GM23338 (cell line): Measurements from ENCODE around the gene ADGRG4. TPM values are rescaled to one million over a fixed set of nuclear protein-coding genes. Genes with fewer than 3 reads are reported as not detected.
A peak's percentile ranks its signal among the peaks of the same experiment; 100 is the strongest.

Experiments used
- ATAC-seq: fragments of 200-7000 bp; cut with Tn5 transposase; 3 replicates; pipeline ENCODE4 v1.9.1; 2020
- DNase-seq: peaks from one replicate; pipeline ENCODE4 v3.0.0-alpha.2; 2015; ENCODE audit warnings: low spot score
- H2AFZ ChIP-seq: fragments of 200-600 bp; sonication (generic); 2 replicates; pipeline ENCODE4 v1.8.0; 2016; ENCODE audit warnings: antibody characterized with exemption, mild to moderate bottlenecking, moderate library complexity
- H3F3A ChIP-seq: fragments of 200-600 bp; sonication (generic); replicated peaks from 2 replicates; pipeline ENCODE4 v1.8.0; 2017; ENCODE audit warnings: antibody characterized with exemption, mixed run types, low read depth
- H3K27ac ChIP-seq: fragments of 200-600 bp; sonication (generic); 2 replicates; pipeline ENCODE4 v1.6.1; 2016; ENCODE audit warnings: low read depth
- H3K27me3 ChIP-seq: fragments of 200-600 bp; sonication (generic); 2 replicates; pipeline ENCODE4 v1.8.0; 2016; ENCODE audit warnings: mild to moderate bottlenecking, mixed run types, moderate library complexity; ENCODE audit not compliant: insufficient read depth
- H3K36me3 ChIP-seq: fragments of 200-600 bp; sonication (generic); 2 replicates; pipeline ENCODE4 v1.8.0; 2016; ENCODE audit warnings: mild to moderate bottlenecking; ENCODE audit not compliant: insufficient read depth
- H3K4me1 ChIP-seq: fragments of 200-600 bp; sonication (generic); 2 replicates; pipeline ENCODE4 v1.8.0; 2016; ENCODE audit warnings: mild to moderate bottlenecking, moderate library complexity; ENCODE audit not compliant: insufficient read depth
- H3K4me2 ChIP-seq: fragments of 200-600 bp; sonication (generic); 2 replicates; pipeline ENCODE4 v1.7.1; 2017; ENCODE audit warnings: mixed run types
- H3K4me3 ChIP-seq: fragments of 200-600 bp; sonication (generic); 2 replicates; pipeline ENCODE4 v1.6.1; 2016; ENCODE audit warnings: mixed run types
- H3K79me2 ChIP-seq: fragments of 200-600 bp; sonication (generic); replicated peaks from 2 replicates; pipeline ENCODE4 v1.8.0; 2017; ENCODE audit warnings: mild to moderate bottlenecking; ENCODE audit not compliant: insufficient read depth
- H3K9me2 ChIP-seq: fragments of 200-600 bp; sonication (generic); 2 replicates; pipeline ENCODE4 v1.8.0; 2017; ENCODE audit not compliant: insufficient read depth
- H4K20me1 ChIP-seq: fragments of 200-600 bp; sonication (generic); replicated peaks from 2 replicates; pipeline ENCODE4 v1.8.0; 2017; ENCODE audit warnings: mild to moderate bottlenecking; ENCODE audit not compliant: insufficient read depth
- H3K27ac Mint-ChIP-seq: 2 replicates; pipeline ENCODE4 v1.8.0; 2020; ENCODE audit warnings: inconsistent platforms, mild to moderate bottlenecking, moderate library complexity, mixed read lengths
- H3K27me3 Mint-ChIP-seq: 3 replicates; pipeline ENCODE4 v1.8.0; 2022; ENCODE audit warnings: low read depth, mild to moderate bottlenecking, moderate library complexity, mixed read lengths, inconsistent platforms; ENCODE audit not compliant: insufficient read depth, poor library complexity
- H3K36me3 Mint-ChIP-seq: 3 replicates; pipeline ENCODE4 v1.8.0; 2021; ENCODE audit warnings: low read depth, mild to moderate bottlenecking, inconsistent platforms, moderate library complexity, mixed read lengths
- H3K4me1 Mint-ChIP-seq: 3 replicates; pipeline ENCODE4 v1.8.0; 2020; ENCODE audit warnings: mild to moderate bottlenecking, inconsistent platforms, mixed read lengths
- H3K4me3 Mint-ChIP-seq: 3 replicates; pipeline ENCODE4 v1.8.0; 2021; ENCODE audit warnings: moderate library complexity, mild to moderate bottlenecking, inconsistent platforms, mixed read lengths
- H3K9me3 Mint-ChIP-seq: 3 replicates; pipeline ENCODE4 v1.8.0; 2020; ENCODE audit warnings: moderate library complexity, mild to moderate bottlenecking, inconsistent platforms, mixed read lengths
- CREB1 ChIP-seq: fragments of 250-450 bp; sonication (Bioruptor Pico); IDR thresholded peaks from 2 replicates; pipeline ENCODE4 v1.5.0; 2020; ENCODE audit warnings: low read depth, mild to moderate bottlenecking, moderate library complexity
- EZH2 ChIP-seq: fragments of 200-600 bp; sonication (generic); IDR thresholded peaks from one replicate; pipeline ENCODE4 v1.8.0; 2017; ENCODE audit warnings: antibody characterized with exemption, mild to moderate bottlenecking, low read depth; ENCODE audit not compliant: unreplicated experiment
- EZH2phosphoT487 ChIP-seq: fragments of 200-600 bp; sonication (generic); IDR thresholded peaks from one replicate; pipeline ENCODE4 v1.8.1; 2018; ENCODE audit warnings: antibody characterized with exemption; ENCODE audit not compliant: unreplicated experiment
- NANOG ChIP-seq: IDR thresholded peaks from 2 replicates; pipeline ENCODE4 v1.6.1; 2016; ENCODE audit warnings: antibody characterized with exemption, borderline replicate concordance
- POLR2AphosphoS5 ChIP-seq: IDR thresholded peaks from 2 replicates; pipeline ENCODE4 v1.6.1; 2016; ENCODE audit warnings: antibody characterized with exemption, low read depth
- REST ChIP-seq: IDR thresholded peaks from one replicate; pipeline ENCODE4 v1.6.1; 2018; ENCODE audit warnings: antibody characterized with exemption; ENCODE audit not compliant: unreplicated experiment
- STAT1 ChIP-seq: IDR thresholded peaks from one replicate; pipeline ENCODE4 v1.6.1; 2016; ENCODE audit warnings: antibody characterized with exemption; ENCODE audit not compliant: unreplicated experiment
- ZNF114 ChIP-seq: fragments of 250-450 bp; sonication (Bioruptor Pico); IDR thresholded peaks from 2 replicates; pipeline ENCODE4 v1.5.0; 2020; ENCODE audit warnings: mild to moderate bottlenecking, moderate library complexity
- ZNF331 ChIP-seq: fragments of 250-450 bp; sonication (Bioruptor Pico); IDR thresholded peaks from 2 replicates; pipeline ENCODE4 v1.5.0; 2020; ENCODE audit warnings: low read depth, mild to moderate bottlenecking, moderate library complexity
- polyA plus RNA-seq: library from polyadenylated mRNA; unstranded; fragments of >200 nt; fragmentation: Nextera tagmentation; extraction: Ambion mirVana; gene quantifications from 2 replicates; pipeline ENCODE4 v1.2.1, GENCODE V29; 2016
- total RNA-seq: library from RNA; depleted of rRNA; stranded (reverse); fragments of >200 nt; shearing (Covaris generic); gene quantifications from 2 replicates; pipeline ENCODE4 v1.2.3, GENCODE V29; 2014
- TF ChIP-seq, protein P1 (sequence below), 2 experiments: fragments of 200-600 bp in 1 of 2; sonication (generic) in 1 of 2; conservative IDR thresholded peaks; 2 replicates each; pipeline versions ENCODE4 v1.5.1 to v1.6.1; 2016 to 2017; ENCODE audit warnings: antibody characterized with exemption in 2 of 2, low read depth in 2 of 2, mild to moderate bottlenecking in 2 of 2, moderate library complexity in 1 of 2

The ADGRG4 gene
- total and polyA plus RNA-seq, 2 experiments from 2014 or later = not detected

GRCh38 chrX:136395271-136395670 lies 94.5 kb downstream of the ADGRG4 start:
- Histone ChIP-seq H3K4me3 (no peak overlapping the region), H3K4me2 (no peak overlapping the region), H3K9me2 (no peaks in the 10 kb centered on the region), H3K79me2 (no peaks in the 10 kb centered on the region), H4K20me1 (no peaks in the 10 kb centered on the region), H2AFZ (no peak overlapping the region), H3K36me3 (no peaks in the 10 kb centered on the region), H3F3A (no peaks in the 10 kb centered on the region), H3K4me1 (no peaks in the 10 kb centered on the region), H3K27me3 (no peaks in the 10 kb centered on the region), H3K27ac (no peak overlapping the region)
- H3K27ac Mint-ChIP-seq = no peak overlapping the region
- ATAC-seq = no peak
- H3K36me3 Mint-ChIP-seq = no peaks in the 10 kb centered on the region
- TF ChIP-seq REST (no peak), NANOG (no peak), POLR2AphosphoS5 (no peak)
- no peaks in the 10 kb centered on the region for H3K9me3 Mint-ChIP-seq
- no peak for DNase-seq
- no peaks in the 10 kb centered on the region for H3K27me3 Mint-ChIP-seq
- H3K4me3 Mint-ChIP-seq = no peak overlapping the region
- H3K4me1 Mint-ChIP-seq = no peaks in the 10 kb centered on the region

GRCh38 chrX:136397001-136397400 lies 96.2 kb downstream of the ADGRG4 start:
- TF ChIP-seq ZNF114 (CRISPR knock-in tag) (no peak), STAT1 (no peak), NANOG (no peak), REST (no peak), EZH2 (no peak), CREB1 (no peak), EZH2phosphoT487 (no peak), ZNF331 (no peak)
- TF ChIP-seq, protein P1, sequence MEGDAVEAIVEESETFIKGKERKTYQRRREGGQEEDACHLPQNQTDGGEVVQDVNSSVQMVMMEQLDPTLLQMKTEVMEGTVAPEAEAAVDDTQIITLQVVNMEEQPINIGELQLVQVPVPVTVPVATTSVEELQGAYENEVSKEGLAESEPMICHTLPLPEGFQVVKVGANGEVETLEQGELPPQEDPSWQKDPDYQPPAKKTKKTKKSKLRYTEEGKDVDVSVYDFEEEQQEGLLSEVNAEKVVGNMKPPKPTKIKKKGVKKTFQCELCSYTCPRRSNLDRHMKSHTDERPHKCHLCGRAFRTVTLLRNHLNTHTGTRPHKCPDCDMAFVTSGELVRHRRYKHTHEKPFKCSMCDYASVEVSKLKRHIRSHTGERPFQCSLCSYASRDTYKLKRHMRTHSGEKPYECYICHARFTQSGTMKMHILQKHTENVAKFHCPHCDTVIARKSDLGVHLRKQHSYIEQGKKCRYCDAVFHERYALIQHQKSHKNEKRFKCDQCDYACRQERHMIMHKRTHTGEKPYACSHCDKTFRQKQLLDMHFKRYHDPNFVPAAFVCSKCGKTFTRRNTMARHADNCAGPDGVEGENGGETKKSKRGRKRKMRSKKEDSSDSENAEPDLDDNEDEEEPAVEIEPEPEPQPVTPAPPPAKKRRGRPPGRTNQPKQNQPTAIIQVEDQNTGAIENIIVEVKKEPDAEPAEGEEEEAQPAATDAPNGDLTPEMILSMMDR (conservative IDR thresholded peaks at IDR 0.05; ENCODE audit: low read depth in 2 of 2) = peak in 1 of 2 experiments; percentile 37; a peak in 2 of 4 replicates
- no peak overlapping the region for H3K4me3 ChIP-seq
- no peaks in the 10 kb centered on the region for H3K36me3 Mint-ChIP-seq
- no peaks in the 10 kb centered on the region for H3F3A ChIP-seq
- no peaks in the 10 kb centered on the region for H3K79me2 ChIP-seq
- no peaks in the 10 kb centered on the region for H3K9me3 Mint-ChIP-seq
- ATAC-seq (no peak), DNase-seq (peak; percentile 1)
- no peaks in the 10 kb centered on the region for H3K27me3 Mint-ChIP-seq
- no peak overlapping the region for H2AFZ ChIP-seq
- no peaks in the 10 kb centered on the region for H3K4me1 ChIP-seq
- no peaks in the 10 kb centered on the region for H3K27me3 ChIP-seq
- H3K4me1 Mint-ChIP-seq = no peaks in the 10 kb centered on the region
- no peaks in the 10 kb centered on the region for H3K9me2 ChIP-seq
- H3K4me3 Mint-ChIP-seq = no peak overlapping the region
- H3K27ac ChIP-seq = no peak overlapping the region
- H3K4me2 ChIP-seq = no peak overlapping the region
- no peaks in the 10 kb centered on the region for H4K20me1 ChIP-seq
- H3K27ac Mint-ChIP-seq = no peak overlapping the region
- no peaks in the 10 kb centered on the region for H3K36me3 ChIP-seq
